ENCODE data around the gene TAC3.
"Not testable (repeated sequence)": the region's sequence is repeated elsewhere in the genome, so short reads cannot be mapped to it uniquely, and the experiment has no call there.

Gene TAC3

DNA sequence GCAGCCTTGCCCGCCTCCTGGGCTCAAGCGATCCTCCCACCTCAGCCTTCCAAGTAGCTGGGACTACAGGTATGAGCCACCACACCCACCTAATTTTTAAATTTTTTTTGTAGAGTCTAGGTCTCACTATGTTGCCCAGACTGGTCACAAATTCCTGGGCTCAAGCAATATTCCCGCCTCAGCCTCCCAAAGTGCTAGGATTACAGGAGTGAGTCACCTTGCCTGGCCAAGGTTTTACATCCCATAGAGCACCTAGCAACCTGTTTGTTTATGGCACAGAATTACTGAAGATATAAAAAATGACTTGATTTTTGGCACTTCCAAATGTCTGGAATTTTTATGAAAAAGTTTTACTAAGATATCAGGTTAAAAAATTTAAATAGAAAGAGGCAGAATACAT is 17.1 kb upstream of the TAC3 start:
- no peak for DNase-seq

- no peak for DNase-seq
Measured at GRCh38 chr12:57031789-57032188, 15.5 kb upstream of the TAC3 start.

DNA sequence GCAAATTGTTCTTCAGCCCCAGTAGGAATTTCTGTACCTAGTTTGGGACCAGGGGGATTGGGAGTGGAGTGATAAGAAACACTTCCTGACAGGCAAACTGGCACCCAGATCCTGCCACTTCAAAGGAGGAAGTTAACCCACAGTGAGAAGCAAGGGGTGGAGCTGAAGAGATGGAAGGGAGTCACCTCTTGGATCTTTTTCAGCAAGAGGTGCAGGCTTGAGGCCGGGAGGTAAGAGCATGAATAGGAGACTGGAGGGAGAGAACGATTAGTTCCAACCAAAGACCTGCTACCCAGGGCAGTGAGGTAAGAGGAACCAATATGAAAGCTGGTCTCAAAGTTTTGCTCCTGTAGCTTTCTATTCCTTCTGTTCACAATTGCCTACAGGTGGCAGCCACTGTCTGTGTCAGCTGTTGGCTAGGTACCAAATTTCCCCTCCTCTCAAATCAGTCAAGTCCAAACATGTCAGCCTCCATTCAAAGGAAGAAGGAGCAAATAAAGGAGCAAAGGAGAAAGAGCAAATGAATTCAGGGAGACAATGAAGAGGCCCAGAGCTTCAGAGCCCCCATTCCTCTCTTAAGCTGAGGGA is 14.9 kb upstream of the TAC3 start:
- no peak for DNase-seq

DNA sequence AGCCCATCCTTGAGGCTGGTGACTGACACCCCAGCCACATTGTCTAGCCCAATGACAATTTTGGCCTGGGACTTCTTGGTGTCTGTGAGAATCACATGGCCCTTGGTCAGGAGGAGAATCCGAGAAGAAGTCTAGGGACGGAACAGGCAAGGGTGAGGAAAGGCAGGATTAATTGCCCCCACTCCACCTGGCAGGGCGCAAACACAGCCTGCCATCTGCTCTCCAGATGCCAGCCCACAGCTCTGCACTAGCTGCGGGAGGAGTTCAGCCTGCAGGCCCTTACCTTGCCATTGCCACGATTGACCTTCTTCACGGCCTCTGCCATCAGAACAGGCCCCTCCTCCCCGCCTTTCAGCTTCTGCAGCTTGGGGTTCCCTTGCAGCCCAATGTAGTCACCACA is 13.1 kb upstream of the TAC3 start:
- no peak for DNase-seq

DNA sequence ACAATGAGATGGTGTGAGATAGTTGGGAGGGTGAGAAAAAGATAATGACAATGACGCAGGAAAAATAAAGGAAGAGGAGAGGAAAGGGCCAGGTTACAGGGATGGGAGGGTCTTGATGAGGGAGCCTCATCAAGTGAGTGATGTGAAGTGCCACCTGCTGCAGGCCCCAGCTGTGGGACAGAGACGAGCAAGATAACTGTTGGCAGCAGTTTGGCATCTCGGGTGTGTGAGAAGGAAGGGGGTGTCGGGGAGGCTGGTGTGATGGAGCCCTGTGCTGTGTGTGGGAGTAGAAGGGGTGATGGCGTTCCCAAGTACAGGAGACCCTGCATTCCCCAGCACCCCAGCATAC is 11.4 kb upstream of the TAC3 start:
- DNase-seq, result no peak

GRCh38 chr12:57027011-57027804 is 10.9 kb upstream of the TAC3 start:
- no peak for DNase-seq

- no peak for DNase-seq
Measured at GRCh38 chr12:57025196-57025595, 8.9 kb upstream of the TAC3 start.

- DNase-seq, result not testable (repeated sequence)
Measured at GRCh38 chr12:57022324-57022723, 6.0 kb upstream of the TAC3 start.

GRCh38 chr12:57019983-57020719 is 3.8 kb upstream of the TAC3 start:
- DNase-seq, result no peak

GRCh38 chr12:57018906-57019305 is 2.6 kb upstream of the TAC3 start:
- no peak for DNase-seq

DNA sequence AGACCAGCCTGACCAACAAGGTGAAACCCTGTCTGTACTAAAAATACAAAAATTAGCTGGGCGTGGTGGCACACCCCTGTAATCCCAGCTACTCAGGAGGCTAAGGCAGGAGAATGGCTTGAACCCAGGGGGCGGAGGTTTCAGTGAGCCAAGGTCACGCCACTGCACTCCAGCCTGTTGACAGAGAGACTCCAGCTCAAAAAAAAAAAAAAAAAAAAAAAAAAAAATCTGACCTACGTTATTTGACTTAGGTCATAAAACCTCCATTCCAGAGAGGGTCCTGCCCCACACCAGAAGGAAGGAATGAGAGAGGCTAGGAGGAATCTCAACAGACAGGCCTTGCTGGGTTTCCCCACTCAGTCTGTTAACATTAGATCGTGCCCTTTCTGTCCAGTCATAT is 2.0 kb upstream of the TAC3 start:
- not testable (repeated sequence) for DNase-seq

DNA sequence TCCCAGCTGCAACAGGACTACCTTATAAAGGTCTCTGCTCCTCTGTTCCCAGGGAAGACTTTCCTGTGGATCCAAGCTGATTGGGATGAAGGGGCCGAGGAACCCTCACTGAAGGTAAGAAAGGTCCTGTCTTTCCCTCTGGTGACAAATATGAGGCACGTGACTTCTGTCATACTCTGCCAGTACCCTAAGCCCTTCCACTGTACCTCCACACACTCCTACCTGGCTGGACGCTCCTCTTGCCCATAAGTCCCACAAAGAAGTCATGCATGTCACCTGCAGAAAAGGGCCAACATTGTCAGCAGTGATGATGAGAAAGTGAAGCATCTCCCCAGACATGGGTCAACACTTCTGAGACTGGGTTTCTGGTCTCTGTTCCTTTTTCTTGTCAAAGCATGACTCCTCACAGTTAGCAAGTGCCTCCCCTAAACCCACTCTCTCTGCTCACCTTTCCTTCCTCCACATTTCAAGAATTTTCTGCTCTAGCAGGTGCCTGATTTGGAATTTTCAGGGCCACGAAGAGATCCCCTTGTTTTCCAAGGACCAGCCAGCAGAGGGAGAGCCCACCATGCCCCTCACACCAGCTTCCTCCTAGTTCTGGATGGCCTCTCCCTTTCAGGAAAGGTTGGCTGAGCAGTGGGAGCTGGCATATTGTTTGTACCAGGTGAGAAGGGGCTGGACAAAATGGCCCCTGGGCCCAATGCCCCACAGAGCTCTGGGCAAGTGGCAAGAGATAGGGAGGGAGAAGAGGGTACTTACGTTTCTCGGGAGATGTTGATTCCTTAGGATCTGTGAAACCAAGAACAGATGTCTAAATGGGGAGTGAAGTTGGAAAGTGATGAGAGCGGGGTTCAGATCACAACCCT is 3.5 kb downstream of the TAC3 start:
- no peak for DNase-seq

DNA sequence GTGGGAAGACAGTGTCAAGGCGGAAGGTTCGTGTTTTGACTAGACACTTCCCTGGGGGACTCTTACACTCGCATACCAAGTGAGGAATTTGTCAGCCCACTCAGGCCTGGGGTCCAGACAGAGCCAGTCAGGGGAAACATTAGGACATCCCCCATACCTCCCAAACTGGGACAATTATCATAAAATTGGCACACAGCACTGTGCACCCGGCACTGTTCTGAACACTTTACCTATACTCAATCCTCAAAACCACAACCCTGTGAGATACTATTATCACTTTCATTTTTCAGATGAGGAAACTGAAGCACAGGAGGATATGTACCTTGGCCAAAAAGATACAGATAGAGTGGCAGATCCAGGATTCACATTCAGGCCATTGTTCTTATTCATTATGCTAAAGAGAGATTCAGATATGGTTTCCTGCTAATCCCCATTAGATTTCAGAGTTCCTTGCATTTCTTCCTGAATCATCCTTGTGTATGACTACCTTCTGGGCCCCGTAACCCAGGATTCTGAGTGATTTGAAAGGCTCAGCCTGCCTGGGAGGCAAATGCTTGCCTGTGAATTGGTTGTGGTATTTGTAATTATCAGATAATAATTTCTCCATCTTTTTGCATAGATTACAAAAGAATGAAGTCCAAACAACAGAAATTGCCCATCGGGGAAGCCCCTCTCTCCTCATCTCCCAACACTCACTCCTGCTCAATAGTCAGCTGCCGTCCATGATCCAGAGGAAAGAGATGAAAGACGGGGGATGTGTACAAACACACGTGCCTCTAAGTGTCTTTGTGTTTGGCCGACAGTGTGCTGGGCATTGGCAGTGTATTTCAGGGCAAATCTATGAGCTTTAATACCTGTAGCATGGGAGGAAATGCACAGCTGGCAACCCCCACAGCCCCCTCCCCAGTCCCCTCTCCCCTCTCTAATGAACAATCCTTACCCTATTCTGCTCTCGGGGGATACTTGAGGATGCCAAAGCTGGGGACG is 4.6 kb downstream of the TAC3 start:
- DNase-seq, result no peak

- DNase-seq, result no peak
Measured at GRCh38 chr12:57010627-57011247, 5.6 kb downstream of the TAC3 start.

DNA sequence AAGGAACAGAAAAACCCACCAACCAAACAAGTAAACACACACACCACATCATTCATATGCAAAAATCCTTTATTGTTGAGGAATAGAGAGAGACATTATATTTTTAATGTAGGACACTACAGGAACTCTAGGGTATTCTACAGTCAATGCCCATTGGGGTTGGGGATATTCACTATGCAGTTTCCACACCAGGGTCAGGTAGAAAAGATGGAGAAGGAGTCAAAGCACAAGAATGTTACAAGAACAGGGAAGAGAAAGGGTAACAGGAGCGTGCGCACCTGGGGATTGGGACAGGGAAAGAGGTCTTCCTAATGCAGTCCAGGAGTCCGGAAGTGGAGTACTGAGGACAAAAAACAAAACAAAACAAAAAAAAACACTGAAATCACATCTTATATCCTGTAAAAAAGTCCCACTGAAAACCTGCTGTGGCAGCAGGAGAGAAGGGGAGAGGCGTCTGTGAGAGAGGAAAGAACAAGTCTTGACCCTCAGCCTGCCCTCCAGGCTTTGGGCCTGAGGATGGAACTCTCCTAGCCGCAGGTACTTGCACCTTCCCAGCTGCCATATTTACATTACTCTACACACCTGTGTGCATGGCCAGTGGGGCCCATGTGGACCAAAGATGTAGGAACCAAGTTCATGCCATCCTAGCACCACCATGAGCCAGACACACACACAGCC is 6.2 kb downstream of the TAC3 start:
- DNase-seq, result no peak

- DNase-seq, result no peak
Measured at GRCh38 chr12:57008178-57008577, 8.2 kb downstream of the TAC3 start.

GRCh38 chr12:57006809-57007475 is 9.4 kb downstream of the TAC3 start:
- DNase-seq, result no peak

GRCh38 chr12:57005980-57006808 is 10.1 kb downstream of the TAC3 start, which contains the start of gene ZBTB39:
Gene ZBTB39 (minus strand): TSS chr12:57006546. CDS start chr12:57004917, 1,629 bp downstream.
- DNase-seq, result peak; percentile 71

DNA sequence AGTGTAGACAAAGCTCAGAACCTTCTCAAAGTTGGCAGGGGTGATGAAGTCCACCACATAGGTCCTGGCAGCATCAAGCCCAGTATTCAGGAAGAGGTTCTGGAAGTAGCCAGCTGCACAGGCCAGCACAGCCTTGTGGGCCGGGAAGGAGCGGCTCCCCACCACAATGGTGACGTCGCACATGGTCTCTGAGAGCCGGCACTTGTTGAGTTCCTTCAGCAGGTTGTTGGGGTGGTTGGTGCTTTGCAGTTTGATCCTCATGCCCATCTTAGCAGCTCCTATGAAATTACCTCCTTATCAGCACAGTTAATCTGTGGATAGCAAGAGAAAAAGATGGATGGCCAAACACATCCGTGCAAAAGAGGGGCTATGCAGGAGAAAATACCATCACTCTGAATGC is 11.7 kb downstream of the TAC3 start:
- no peak for DNase-seq

All from femur (tissue), 1 donor.